HT-29 (cell line): ENCODE measurements around the gene FNIP1. TPM values are rescaled to one million over a fixed set of nuclear protein-coding genes. Genes with fewer than 3 reads are reported as not detected.
"Not testable (repeated sequence)": the region's sequence is repeated elsewhere in the genome, so short reads cannot be mapped to it uniquely, and the experiment has no call there.

ENCODE experiments used
- DNase-seq: peaks from one replicate; pipeline ENCODE4 v3.0.0-alpha.2; 2015; ENCODE audit warnings: low spot score
- total RNA-seq: library from RNA; depleted of rRNA; stranded (reverse); fragments of >200 nt; shearing (Covaris generic); gene quantifications from 2 replicates; pipeline ENCODE4 v1.2.3, GENCODE V29; 2014; rRNA removed

FNIP1 gene
- total RNA-seq, 1 experiment from 2014 or later = 20.8 TPM

DNA sequence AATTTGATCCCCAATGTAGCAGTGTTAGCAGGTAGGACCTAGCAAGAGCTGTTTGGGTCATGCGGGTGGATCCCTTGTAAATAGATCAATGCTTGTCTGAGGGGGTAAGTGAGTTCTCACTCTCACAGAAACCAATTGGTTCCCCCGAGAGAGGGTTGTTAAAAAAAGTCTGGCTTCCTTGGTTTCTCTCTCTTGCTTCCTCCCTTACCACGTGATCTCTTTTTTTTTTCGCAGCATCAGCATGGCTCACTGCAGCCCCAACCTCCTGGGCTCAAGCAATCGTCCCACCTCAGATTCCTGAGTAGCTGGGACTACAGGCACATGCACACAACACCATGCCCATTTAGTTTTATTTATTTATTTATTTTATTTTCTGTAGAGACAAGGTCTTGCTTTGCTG is 188.2 kb downstream of the FNIP1 start:
- DNase-seq = no peak

DNA sequence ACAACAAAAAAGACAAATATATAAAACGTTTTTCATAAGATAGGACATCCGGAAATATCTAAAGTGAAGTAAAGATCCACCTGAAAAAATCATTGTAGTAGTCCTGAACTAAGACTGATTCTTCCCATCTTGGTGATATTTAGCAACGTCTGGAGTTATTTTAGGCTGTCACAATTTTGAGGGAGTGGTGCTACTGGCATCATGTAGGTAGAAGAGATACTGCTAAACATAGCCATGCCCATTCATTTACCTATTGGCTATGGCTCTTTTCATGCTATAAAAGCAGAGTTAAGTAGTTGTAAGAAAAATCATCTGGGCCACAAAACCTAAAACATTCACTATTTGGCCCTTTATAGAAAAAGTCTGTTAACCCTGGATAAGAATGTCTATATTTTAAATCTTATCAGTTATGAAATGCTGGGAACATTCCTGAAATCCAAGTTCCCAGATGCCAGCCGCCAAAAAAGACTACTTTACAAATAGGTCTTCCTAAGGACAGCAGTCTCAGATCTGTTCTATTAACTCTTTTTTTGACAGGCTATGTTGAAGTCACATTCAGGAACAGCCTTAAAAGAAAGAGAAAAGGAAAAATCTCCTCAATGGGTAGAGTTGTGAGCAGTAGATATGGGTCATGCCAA is 188.8 kb downstream of the FNIP1 start:
- DNase-seq = no peak

DNA sequence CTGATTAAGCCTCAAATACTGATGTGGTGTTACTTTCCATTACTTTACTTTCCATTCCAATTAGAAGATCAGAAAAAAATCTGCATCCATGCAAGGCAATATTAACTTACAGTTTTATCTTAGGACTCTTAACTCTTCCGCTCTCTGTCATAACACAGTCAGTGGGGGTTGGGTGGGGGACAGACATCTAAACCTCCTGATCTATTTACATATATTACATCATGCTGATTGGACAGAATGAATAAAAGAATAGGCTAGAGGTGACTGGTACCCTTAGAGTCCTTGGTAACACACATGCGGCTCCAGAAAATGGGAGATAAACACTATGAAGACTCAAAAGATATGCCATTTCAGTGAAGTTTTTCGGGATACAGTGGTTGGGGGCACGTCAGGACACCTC is 189.4 kb downstream of the FNIP1 start:
- DNase-seq = no peak

DNA sequence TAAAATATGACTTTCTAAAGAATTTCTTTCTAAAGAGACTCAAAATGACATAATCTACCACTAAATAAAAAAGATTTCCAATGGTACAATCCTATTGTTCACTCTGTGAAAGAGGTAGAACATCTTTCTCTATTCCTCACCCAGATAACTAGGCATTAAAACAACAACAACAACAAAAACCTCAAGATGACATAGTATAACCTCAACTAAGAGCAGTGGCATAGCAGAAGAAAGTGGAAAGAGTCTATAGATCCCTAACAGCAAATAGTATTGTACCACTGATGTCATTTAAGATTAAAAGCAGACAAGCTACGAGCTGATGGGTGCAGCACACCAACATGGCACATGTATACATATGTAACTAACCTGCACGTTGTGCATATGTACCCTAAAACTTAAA is 191.7 kb downstream of the FNIP1 start:
- DNase-seq = no peak

DNA sequence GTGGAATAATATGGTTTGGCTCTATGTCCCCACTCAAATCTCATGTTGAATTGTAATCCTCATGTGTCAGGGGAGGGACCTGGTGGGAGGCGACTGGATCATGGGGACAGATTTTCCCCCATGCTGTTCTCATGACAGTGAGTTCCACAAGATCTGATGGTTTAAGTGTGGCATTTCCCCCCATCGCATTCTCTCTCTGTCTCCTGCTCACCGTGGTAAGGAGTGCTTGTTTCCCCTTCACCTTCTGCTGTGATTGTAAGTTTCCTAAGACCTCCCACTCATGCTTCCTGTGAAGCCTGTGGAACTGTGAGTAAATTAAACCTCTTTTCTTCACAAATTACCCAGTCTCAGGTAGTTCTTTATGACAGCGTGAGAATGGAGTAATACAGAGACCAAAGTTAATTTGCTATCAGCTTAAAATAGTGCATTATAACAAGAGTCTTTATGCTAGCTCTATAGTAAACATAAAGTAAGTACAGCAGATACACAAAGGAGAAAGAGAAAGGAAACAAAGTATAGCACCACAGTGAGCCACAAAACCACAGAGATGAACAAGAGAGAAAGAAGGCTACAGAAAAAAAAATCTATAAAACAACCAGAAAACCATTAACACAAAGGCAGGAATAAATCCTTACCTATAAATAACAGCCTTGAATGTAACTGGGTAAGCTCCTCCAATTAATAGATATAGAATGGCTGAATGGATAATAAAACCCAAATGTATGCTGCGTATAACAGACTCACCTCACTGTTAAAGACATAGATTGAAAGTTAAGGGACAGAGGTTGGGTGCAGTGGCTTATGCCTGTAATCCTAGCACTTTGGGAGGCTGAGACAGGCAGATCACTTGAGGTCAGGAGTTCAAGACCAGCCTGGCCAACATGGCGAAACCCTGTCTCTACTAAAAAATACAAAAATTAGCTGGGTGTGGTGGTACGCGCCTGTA is 201.5 kb downstream of the FNIP1 start:
- no peak for DNase-seq

DNA sequence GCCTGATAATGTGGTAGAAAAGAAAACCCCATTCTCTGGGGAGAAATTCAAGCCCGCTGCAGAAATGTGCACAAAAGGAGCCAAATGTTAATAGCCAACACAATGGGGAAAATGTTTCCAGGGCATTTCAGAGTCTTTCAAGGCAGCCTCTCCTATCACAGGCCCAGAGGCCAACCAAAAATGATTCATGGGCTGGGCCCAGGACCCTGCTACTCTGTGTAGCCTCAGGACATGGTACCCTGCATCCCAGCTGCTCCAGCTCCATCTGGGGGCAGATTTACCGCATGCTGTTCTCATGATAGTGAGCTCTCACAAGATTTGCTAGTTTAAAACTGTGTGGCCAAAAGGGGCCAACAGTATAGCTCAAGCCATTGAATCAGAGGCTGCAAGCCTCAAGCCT is 202.9 kb downstream of the FNIP1 start:
- DNase-seq = no peak

DNA sequence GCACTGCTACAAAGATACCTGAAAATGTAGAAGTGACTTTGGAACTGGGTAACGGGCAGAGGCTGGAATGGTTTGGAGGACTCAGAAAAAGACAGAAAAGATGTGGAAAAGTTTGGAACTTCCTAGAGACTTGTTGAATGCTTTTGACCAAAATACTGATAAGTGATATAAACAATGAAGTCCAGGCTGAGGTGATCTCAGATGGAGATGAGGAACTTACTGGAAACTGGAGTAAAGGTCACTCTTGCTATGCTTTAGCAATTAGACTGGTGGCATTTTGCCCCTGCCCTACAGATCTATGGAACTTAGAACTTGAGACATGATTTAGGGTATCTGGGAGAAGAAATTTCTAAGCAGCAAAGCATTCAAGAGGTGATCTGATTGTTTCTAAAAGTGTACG is 203.4 kb downstream of the FNIP1 start:
- DNase-seq = not testable (repeated sequence)

Other genes with a start within 250 kb of the FNIP1 start
- 7.3 and 7.4 TPM in 2 replicates for gene RAPGEF6, start 161.8 kb downstream of the FNIP1 start, total RNA-seq
- not detected in 2 replicates for gene MEIKIN, start 148.6 kb upstream of the FNIP1 start, total RNA-seq
- gene ACSL6, start 214.6 kb upstream of the FNIP1 start, total RNA-seq = not detected in 2 replicates